Endothelial cell of umbilical vein (primary cell): ENCODE results near the gene EIF2B4. TPM values are rescaled to one million over a fixed set of nuclear protein-coding genes. Genes with fewer than 3 reads are reported as not detected.
A peak's percentile ranks its signal among the peaks of the same experiment; 100 is the strongest.

Experiments
- BruUV-seq: library from RNA; stranded (reverse); fragments of 400-500 nt; replicated peaks from 2 replicates; lab custom pipeline; 2021; lab: Mats Ljungman, UMichigan
- CTCF ChIA-PET: fragments of 300-600, 350-600 bp; sonication (Branson Sonifier 250); formaldehyde crosslinking; loops from one replicate; lab custom pipeline; 2021; ENCODE audit warnings: antibody characterized with exemption, inconsistent platforms; lab: Charles Lee
- POLR2A ChIA-PET: fragments of 300-600, 350-600 bp; sonication (Branson Sonifier 250); formaldehyde crosslinking; loops from one replicate; lab custom pipeline; 2021; ENCODE audit warnings: antibody characterized with exemption, inconsistent platforms; lab: Charles Lee
- DNase-seq: peaks from one replicate; pipeline ENCODE4 v3.0.0-alpha.2; 2011; ENCODE audit warnings: low read depth, low spot score
- FAIRE-seq: peaks from 2 replicates; lab custom pipeline; 2011; peaks lifted over from hg19 to GRCh38; lab: Jason Lieb, UNC
- H2AFZ ChIP-seq: 2 replicates; pipeline ENCODE4 v1.6.0; 2012; ENCODE audit warnings: low read depth, low read length, control low read depth, inconsistent platforms
- H3K27ac ChIP-seq: 2 replicates; pipeline ENCODE4 v1.5.1; 2011; ENCODE audit warnings: low read depth, mild to moderate bottlenecking, control low read depth, low read length, moderate library complexity; ENCODE audit not compliant: insufficient read depth
- H3K27me3 ChIP-seq, 2 experiments: 2 replicates each; pipeline versions ENCODE4 v1.6.0 to v1.6.1; 2011; ENCODE audit warnings: low read length in 2 of 2, mixed read lengths in 1 of 2; ENCODE audit not compliant: control insufficient read depth in 2 of 2, insufficient read depth in 2 of 2
- H3K36me3 ChIP-seq, 2 experiments: 2 replicates in 1 of 2; 3 replicates in 1 of 2; pipeline ENCODE4 v1.5.1; 2011; ENCODE audit warnings: low read length in 2 of 2, mild to moderate bottlenecking in 1 of 2, moderate library complexity in 1 of 2; ENCODE audit not compliant: control insufficient read depth in 2 of 2, insufficient read depth in 2 of 2; ENCODE audit errors: extremely low read depth in 1 of 2
- H3K4me1 ChIP-seq: 3 replicates; pipeline ENCODE4 v1.5.1; 2011; ENCODE audit warnings: mild to moderate bottlenecking, low read length; ENCODE audit not compliant: control insufficient read depth, insufficient read depth; ENCODE audit errors: extremely low read depth
- H3K4me2 ChIP-seq: 2 replicates; pipeline ENCODE4 v1.6.1; 2011; ENCODE audit warnings: low read length, control low read depth, mixed read lengths; ENCODE audit not compliant: insufficient read depth
- H3K4me3 ChIP-seq, 3 experiments: fragments of 200-600 bp in 1 of 3; sonication (generic), shearing (Covaris generic) in 1 of 3; replicated peaks in 1 of 3; 2 replicates each; pipeline ENCODE4 v1.5.1; 2011 to 2016; ENCODE audit warnings: control low read depth in 3 of 3, low read length in 3 of 3, mild to moderate bottlenecking in 2 of 3, inconsistent platforms in 1 of 3, low read depth in 1 of 3, moderate library complexity in 1 of 3; ENCODE audit not compliant: insufficient read depth in 1 of 3
- H3K79me2 ChIP-seq: 2 replicates; pipeline ENCODE4 v1.6.0; 2012; ENCODE audit warnings: low read length, inconsistent platforms; ENCODE audit not compliant: control insufficient read depth, insufficient read depth
- H3K9ac ChIP-seq: replicated peaks from 2 replicates; pipeline ENCODE3; 2011; ENCODE audit warnings: low read length, control low read depth; ENCODE audit not compliant: insufficient read depth; ENCODE audit errors: extremely low read depth
- H3K9me1 ChIP-seq: replicated peaks from 3 replicates; pipeline ENCODE4 v1.6.0; 2011; ENCODE audit warnings: mild to moderate bottlenecking, low read length; ENCODE audit not compliant: control insufficient read depth, insufficient read depth; ENCODE audit errors: extremely low read depth
- H3K9me3 ChIP-seq: replicated peaks from 2 replicates; pipeline ENCODE4 v1.5.1; 2012; ENCODE audit warnings: low read length, inconsistent platforms; ENCODE audit not compliant: control insufficient read depth, insufficient read depth
- H4K20me1 ChIP-seq: replicated peaks from 2 replicates; pipeline ENCODE3; 2011; ENCODE audit warnings: mild to moderate bottlenecking, low read length; ENCODE audit not compliant: control insufficient read depth, insufficient read depth; ENCODE audit errors: extremely low read depth
- EZH2 ChIP-seq: IDR thresholded peaks from 2 replicates; pipeline ENCODE4 v1.6.1; 2012; ENCODE audit warnings: borderline replicate concordance, low read depth, mild to moderate bottlenecking, moderate library complexity, low read length, inconsistent platforms; ENCODE audit not compliant: severe bottlenecking
- GATA2 ChIP-seq: IDR thresholded peaks from 2 replicates; pipeline ENCODE4 v1.7.0; 2011; ENCODE audit warnings: low read depth, mild to moderate bottlenecking, moderate library complexity, mixed read lengths, low read length; ENCODE audit not compliant: insufficient read length, insufficient read depth
- JUN ChIP-seq: IDR thresholded peaks from 2 replicates; pipeline ENCODE4 v1.6.1; 2011; ENCODE audit warnings: borderline replicate concordance, low read depth; ENCODE audit not compliant: insufficient read length, insufficient read depth
- MAX ChIP-seq: IDR thresholded peaks from 2 replicates; pipeline ENCODE4 v1.6.1; 2011; ENCODE audit not compliant: insufficient read depth, insufficient read length
- MYC ChIP-seq: IDR thresholded peaks from one replicate; pipeline ENCODE4 v1.6.1; 2011; ENCODE audit warnings: mild to moderate bottlenecking, low read depth, low read length
- POLR2A ChIP-seq: IDR thresholded peaks from 2 replicates; pipeline ENCODE4 v1.6.1; 2012; ENCODE audit warnings: low read depth, mild to moderate bottlenecking, control low read depth, low read length
- POLR2AphosphoS5 ChIP-seq: IDR thresholded peaks from 2 replicates; pipeline ENCODE4 v1.6.1; 2012; ENCODE audit warnings: low read depth, mild to moderate bottlenecking, control low read depth, low read length, moderate library complexity; ENCODE audit not compliant: insufficient read depth
- dilution Hi-C: fragments of 300-500 bp; cut with MboI; formaldehyde crosslinking; loops from one replicate; pipeline ENCODE4 v1.15.0; 2019; ENCODE audit warnings: low sequenced_read_pairs; ENCODE audit not compliant: extremely low pct_ligation_motif_present
- intact Hi-C: fragments of 100-400 bp; cut with micrococcal nuclease; formaldehyde crosslinking; loops from one replicate; pipeline ENCODE4 v1.10.0; 2022
- polyA plus RNA-seq, 4 experiments: library from polyadenylated mRNA; depleted of rRNA in 3 of 4; stranded (reverse) in 3 of 4; unstranded in 1 of 4; fragments of >200 nt; gene quantifications; 2 replicates each; pipeline versions ENCODE4 v1.2.1 to v1.2.3, GENCODE V29; 2011 to 2012; ENCODE audit warnings: missing spikeins in 1 of 4
- total RNA-seq: library from RNA; stranded (reverse); gene quantifications from 2 replicates; pipeline ENCODE4 v1.2.3, GENCODE V29; 2021

The EIF2B4 gene
- total and polyA plus RNA-seq, 2 donors (not counting 3 experiments of a cell fraction or from before 2014, with no cell fraction given): 43.7 to 63.2 TPM

- Histone ChIP-seq H2AFZ (no peak overlapping the region), H3K4me2 (no peak overlapping the region), H3K9ac (no peak overlapping the region), H3K4me1 (peaks cover 4% of the 10 kb centered on the region), H3K9me3 (no peaks in the 10 kb centered on the region), H3K36me3 (peaks cover 2 to 4% of the 10 kb centered on the region in 2 experiments), H3K4me3 (no peak overlapping the region), H4K20me1 (no peaks in the 10 kb centered on the region), H3K27ac (no peak overlapping the region), H3K79me2 (peaks cover 76% of the 10 kb centered on the region), H3K27me3 (no peaks in the 10 kb centered on the region), H3K9me1 (no peaks in the 10 kb centered on the region)
- TF ChIP-seq MAX (no peak), POLR2A (no peak)
- no peak for DNase-seq
- FAIRE-seq: no peak
- BruUV-seq: no TSS peak
- ChIA-PET CTCF (interaction anchor here (1.7 kb wide), 1 partner anchor 19 kb away, joined by 5 read pairs; the partner anchor contains the start of gene PPM1G), POLR2A (no interaction called here)
- dilution Hi-C loops (no loop called here), intact Hi-C loops (no loop called here)
Measured at GRCh38 chr2:27390822-27391679, 20.9 kb upstream of the EIF2B4 start.

- dilution Hi-C loops: no loop called here
- Histone ChIP-seq H2AFZ (no peak overlapping the region), H4K20me1 (no peaks in the 10 kb centered on the region), H3K4me3 (no peak overlapping the region), H3K27me3 (no peaks in the 10 kb centered on the region), H3K79me2 (peaks cover 21% of the 10 kb centered on the region), H3K27ac (peak overlapping the region; percentile 97), H3K4me2 (no peak overlapping the region), H3K36me3 (peaks cover 17 to 42% of the 10 kb centered on the region in 2 experiments), H3K9ac (no peak overlapping the region), H3K4me1 (peaks cover 23% of the 10 kb centered on the region), H3K9me1 (no peaks in the 10 kb centered on the region), H3K9me3 (no peaks in the 10 kb centered on the region)
- ChIA-PET POLR2A (no interaction called here), CTCF (interaction anchor here (1.6 kb wide), 1 partner anchor 12 kb away, joined by 4 read pairs; no protein-coding TSS in a partner anchor)
- FAIRE-seq (no peak), DNase-seq (no peak)
- BruUV-seq: TSS peak; percentile 41
- TF ChIP-seq GATA2: no peak
- TF ChIP-seq POLR2AphosphoS5: no peak
- TF ChIP-seq EZH2: no peak
- TF ChIP-seq JUN: no peak
- no peak for TF ChIP-seq MYC
- no peak for TF ChIP-seq POLR2A
- no peak for TF ChIP-seq MAX
- intact Hi-C loops: loop anchor here (2.0 kb wide), 1 partner anchor 47 kb away; the partner anchor contains the start of gene NRBP1
Measured at GRCh38 chr2:27381577-27382181, 11.5 kb upstream of the EIF2B4 start.
